HG03342 (cell line): ENCODE measurements around the gene AFG3L2.
"Not testable (repeated sequence)": the region's sequence is repeated elsewhere in the genome, so short reads cannot be mapped to it uniquely, and the experiment has no call there.

ENCODE experiments used
- ATAC-seq: cut with Tn5 transposase; IDR thresholded peaks from one replicate; pipeline ENCODE4 v1.9.1; 2021; ENCODE audit warnings: mild to moderate bottlenecking, moderate library complexity; ENCODE audit not compliant: unreplicated experiment

The AFG3L2 gene

GRCh38 chr18:12376754-12377555 is at the start of gene AFG3L2:
TSS of gene AFG3L2 (minus strand) at chr18:12377227. CDS start at chr18:12377082, 145 bp downstream.
- ATAC-seq, result peak; percentile 85

- ATAC-seq, result no peak
Observed at GRCh38 chr18:12424252-12424651, 47.2 kb upstream of the AFG3L2 start.

- ATAC-seq, result no peak
Observed at GRCh38 chr18:12423820-12424219, 46.8 kb upstream of the AFG3L2 start.

GRCh38 chr18:12423393-12423792 is 46.4 kb upstream of the AFG3L2 start:
- ATAC-seq, result no peak

GRCh38 chr18:12422936-12423335 is 45.9 kb upstream of the AFG3L2 start:
- no peak for ATAC-seq

- ATAC-seq, result no peak
Observed at GRCh38 chr18:12421732-12422131, 44.7 kb upstream of the AFG3L2 start.

- ATAC-seq, result no peak
Observed at GRCh38 chr18:12420821-12421421, 43.9 kb upstream of the AFG3L2 start.

- no peak for ATAC-seq
Observed at GRCh38 chr18:12417687-12418086, 40.7 kb upstream of the AFG3L2 start.

- ATAC-seq, result no peak
Observed at GRCh38 chr18:12416098-12416729, 39.2 kb upstream of the AFG3L2 start.

- no peak for ATAC-seq
Observed at GRCh38 chr18:12411456-12411855, 34.4 kb upstream of the AFG3L2 start.

- not testable (repeated sequence) for ATAC-seq
Observed at GRCh38 chr18:12410747-12411146, 33.7 kb upstream of the AFG3L2 start.

GRCh38 chr18:12410081-12410481 is 33.1 kb upstream of the AFG3L2 start:
- no peak for ATAC-seq

GRCh38 chr18:12409469-12409868 is 32.4 kb upstream of the AFG3L2 start:
- no peak for ATAC-seq

GRCh38 chr18:12408247-12408869 is 31.3 kb upstream of the AFG3L2 start:
- peak; percentile 5 for ATAC-seq

GRCh38 chr18:12406371-12407111 is 29.5 kb upstream of the AFG3L2 start:
- no peak for ATAC-seq

- no peak for ATAC-seq
Observed at GRCh38 chr18:12405066-12405465, 28.0 kb upstream of the AFG3L2 start.

GRCh38 chr18:12403601-12404506 is 26.8 kb upstream of the AFG3L2 start:
- ATAC-seq, result no peak

- no peak for ATAC-seq
Observed at GRCh38 chr18:12401881-12402280, 24.9 kb upstream of the AFG3L2 start.

- no peak for ATAC-seq
Observed at GRCh38 chr18:12399231-12399630, 22.2 kb upstream of the AFG3L2 start.

- ATAC-seq, result no peak
Observed at GRCh38 chr18:12398625-12399024, 21.6 kb upstream of the AFG3L2 start.
